ENCODE results near the gene TTC7B.

The TTC7B gene

DNA sequence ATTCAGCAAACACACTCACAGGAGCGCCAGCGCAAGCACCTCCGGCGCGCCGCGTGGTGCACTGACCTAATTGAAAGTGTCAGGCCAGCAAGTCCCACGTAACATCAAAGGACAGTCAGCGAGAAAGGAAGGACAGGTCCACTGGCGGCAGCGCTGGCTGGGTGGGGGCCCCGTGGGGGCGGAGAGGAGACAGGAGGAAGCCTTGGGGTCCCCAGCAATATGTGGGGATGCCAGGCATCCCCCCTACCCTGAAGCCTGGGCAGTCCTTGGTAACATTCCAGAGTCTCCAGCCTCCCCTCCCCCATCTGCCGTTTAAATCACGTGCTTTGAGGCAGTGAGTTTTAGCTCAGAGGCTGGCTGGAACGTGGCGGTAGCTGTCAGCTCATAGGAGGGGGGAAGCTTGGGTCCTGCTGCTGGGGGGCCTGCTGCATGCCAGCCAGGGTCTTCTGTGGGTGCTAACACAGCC lies 260.2 kb downstream of the TTC7B start:
- Histone ChIP-seq H3K27ac (ENCODE audit: low read depth, low read length) (no peak overlapping the region), H3K27me3 (ENCODE audit: control insufficient read depth, insufficient read depth, low read length) (no peaks in the 10 kb centered on the region), H3K9ac (ENCODE audit: low read depth, low read length) (no peak overlapping the region), H3K4me3 (ENCODE audit: low read depth, low read length) (no peak overlapping the region), H3K4me1 (ENCODE audit: control insufficient read depth, insufficient read depth, low read length) (peaks cover 12% of the 10 kb centered on the region), H3K36me3 (ENCODE audit: control insufficient read depth, insufficient read depth, low read length) (no peaks in the 10 kb centered on the region), H3K9me3 (ENCODE audit: control insufficient read depth, insufficient read depth, low read length) (no peaks in the 10 kb centered on the region)

GRCh38 chr14:90555126-90556011 lies 260.9 kb downstream of the TTC7B start:
- Histone ChIP-seq H3K27ac (ENCODE audit: low read depth, low read length) (no peak overlapping the region), H3K4me1 (ENCODE audit: control insufficient read depth, insufficient read depth, low read length) (peaks cover 12% of the 10 kb centered on the region), H3K27me3 (ENCODE audit: control insufficient read depth, insufficient read depth, low read length) (no peaks in the 10 kb centered on the region), H3K4me3 (ENCODE audit: low read depth, low read length) (no peak overlapping the region), H3K9me3 (ENCODE audit: control insufficient read depth, insufficient read depth, low read length) (no peaks in the 10 kb centered on the region), H3K36me3 (ENCODE audit: control insufficient read depth, insufficient read depth, low read length) (no peaks in the 10 kb centered on the region), H3K9ac (ENCODE audit: low read depth, low read length) (no peak overlapping the region)

DNA sequence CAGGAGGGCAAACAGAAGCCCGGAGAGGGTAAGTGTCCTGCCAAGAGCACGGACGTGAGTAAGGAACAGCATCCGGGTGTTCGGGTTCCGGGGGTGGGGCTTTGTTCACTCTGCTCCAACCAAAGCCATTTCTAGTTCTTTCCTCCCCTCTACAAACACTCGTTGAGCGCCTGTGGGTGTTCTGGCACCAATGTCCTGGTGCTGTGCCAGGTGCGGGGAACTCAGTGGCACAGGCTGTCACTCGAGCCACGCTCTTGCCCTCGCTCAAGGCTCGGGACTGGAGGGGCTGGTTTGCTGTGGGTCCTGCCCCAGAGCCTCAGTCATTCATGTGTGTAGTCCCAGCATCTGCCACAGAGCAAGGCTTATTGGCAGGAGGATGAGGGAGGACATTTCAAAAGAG lies 261.9 kb downstream of the TTC7B start:
- no peak overlapping the region for H3K4me3 ChIP-seq (ENCODE audit: low read depth, low read length)
- H3K4me1 ChIP-seq (ENCODE audit: control insufficient read depth, insufficient read depth, low read length), result peaks cover 12% of the 10 kb centered on the region
- no peaks in the 10 kb centered on the region for H3K27me3 ChIP-seq (ENCODE audit: control insufficient read depth, insufficient read depth, low read length)
- H3K9me3 ChIP-seq (ENCODE audit: control insufficient read depth, insufficient read depth, low read length), result no peaks in the 10 kb centered on the region
- no peak overlapping the region for H3K27ac ChIP-seq (ENCODE audit: low read depth, low read length)
- H3K36me3 ChIP-seq (ENCODE audit: control insufficient read depth, insufficient read depth, low read length), result no peaks in the 10 kb centered on the region
- H3K9ac ChIP-seq (ENCODE audit: low read depth, low read length), result no peak overlapping the region

- H3K9me3 ChIP-seq (ENCODE audit: control insufficient read depth, insufficient read depth, low read length), result no peaks in the 10 kb centered on the region
- H3K36me3 ChIP-seq (ENCODE audit: control insufficient read depth, insufficient read depth, low read length), result no peaks in the 10 kb centered on the region
- H3K27ac ChIP-seq (ENCODE audit: low read depth, low read length), result no peak overlapping the region
- H3K9ac ChIP-seq (ENCODE audit: low read depth, low read length), result no peak overlapping the region
- H3K4me3 ChIP-seq (ENCODE audit: low read depth, low read length), result no peak overlapping the region
- H3K27me3 ChIP-seq (ENCODE audit: control insufficient read depth, insufficient read depth, low read length), result no peaks in the 10 kb centered on the region
- H3K4me1 ChIP-seq (ENCODE audit: control insufficient read depth, insufficient read depth, low read length), result peaks cover 12% of the 10 kb centered on the region
These were observed 262.3 kb downstream of the TTC7B start for GRCh38 chr14:90553921-90554336.

GRCh38 chr14:90553298-90553920 lies 262.8 kb downstream of the TTC7B start:
- Histone ChIP-seq H3K4me3 (ENCODE audit: low read depth, low read length) (no peak overlapping the region), H3K9me3 (ENCODE audit: control insufficient read depth, insufficient read depth, low read length) (no peaks in the 10 kb centered on the region), H3K27ac (ENCODE audit: low read depth, low read length) (no peak overlapping the region), H3K27me3 (ENCODE audit: control insufficient read depth, insufficient read depth, low read length) (no peaks in the 10 kb centered on the region), H3K9ac (ENCODE audit: low read depth, low read length) (no peak overlapping the region), H3K36me3 (ENCODE audit: control insufficient read depth, insufficient read depth, low read length) (no peaks in the 10 kb centered on the region), H3K4me1 (ENCODE audit: control insufficient read depth, insufficient read depth, low read length) (peaks cover 12% of the 10 kb centered on the region)

- Histone ChIP-seq H3K4me3 (ENCODE audit: low read depth, low read length) (no peak overlapping the region), H3K4me1 (ENCODE audit: control insufficient read depth, insufficient read depth, low read length) (peaks cover 12% of the 10 kb centered on the region), H3K27ac (ENCODE audit: low read depth, low read length) (no peak overlapping the region), H3K9me3 (ENCODE audit: control insufficient read depth, insufficient read depth, low read length) (no peaks in the 10 kb centered on the region), H3K27me3 (ENCODE audit: control insufficient read depth, insufficient read depth, low read length) (no peaks in the 10 kb centered on the region), H3K9ac (ENCODE audit: low read depth, low read length) (no peak overlapping the region), H3K36me3 (ENCODE audit: control insufficient read depth, insufficient read depth, low read length) (no peaks in the 10 kb centered on the region)
These were observed 263.5 kb downstream of the TTC7B start for GRCh38 chr14:90552465-90553297.

DNA sequence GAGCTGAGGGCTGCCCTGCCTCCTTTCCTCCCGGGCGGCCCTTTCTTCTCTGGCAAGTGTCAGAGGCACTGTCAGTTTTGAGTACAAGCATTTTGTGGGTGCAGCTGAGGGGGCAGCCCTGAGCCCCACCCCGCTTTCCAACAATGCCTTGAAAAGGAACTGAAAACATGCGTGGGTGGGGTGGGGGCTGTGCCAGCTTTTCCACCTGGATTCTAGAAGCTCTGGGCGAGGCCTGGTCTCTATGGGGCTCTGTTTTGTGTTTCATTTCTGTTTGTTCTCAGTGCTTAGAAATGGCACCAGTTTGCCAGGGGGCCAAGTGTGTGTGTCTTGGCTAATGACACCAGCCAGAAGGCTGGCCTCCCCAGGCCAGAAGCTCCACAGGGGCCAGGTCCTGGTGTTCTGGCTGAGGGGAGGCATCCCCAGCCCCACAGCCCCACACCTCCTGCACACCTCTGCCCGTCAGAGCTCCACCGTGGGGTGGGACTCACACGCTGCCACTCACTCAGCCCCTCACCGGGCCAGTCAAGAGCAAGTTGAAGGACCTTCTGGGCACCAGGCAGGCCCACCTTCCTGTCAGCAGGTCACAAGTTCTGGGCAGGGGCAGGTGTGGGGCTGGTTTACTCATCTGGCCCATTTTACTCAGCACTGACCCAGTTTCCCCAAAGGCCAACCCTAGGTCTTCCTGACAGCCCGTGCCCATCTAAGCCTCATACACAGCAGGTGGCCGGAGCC lies 264.3 kb downstream of the TTC7B start:
- Histone ChIP-seq H3K9ac (ENCODE audit: low read depth, low read length) (no peak overlapping the region), H3K9me3 (ENCODE audit: control insufficient read depth, insufficient read depth, low read length) (no peaks in the 10 kb centered on the region), H3K36me3 (ENCODE audit: control insufficient read depth, insufficient read depth, low read length) (no peaks in the 10 kb centered on the region), H3K27ac (ENCODE audit: low read depth, low read length) (no peak overlapping the region), H3K4me3 (ENCODE audit: low read depth, low read length) (no peak overlapping the region), H3K4me1 (ENCODE audit: control insufficient read depth, insufficient read depth, low read length) (peaks cover 12% of the 10 kb centered on the region), H3K27me3 (ENCODE audit: control insufficient read depth, insufficient read depth, low read length) (no peaks in the 10 kb centered on the region)

GRCh38 chr14:90551070-90551704 lies 265.0 kb downstream of the TTC7B start:
- peaks cover 10% of the 10 kb centered on the region for H3K4me1 ChIP-seq (ENCODE audit: control insufficient read depth, insufficient read depth, low read length)
- no peak overlapping the region for H3K4me3 ChIP-seq (ENCODE audit: low read depth, low read length)
- H3K27me3 ChIP-seq (ENCODE audit: control insufficient read depth, insufficient read depth, low read length), result no peaks in the 10 kb centered on the region
- H3K9me3 ChIP-seq (ENCODE audit: control insufficient read depth, insufficient read depth, low read length), result no peaks in the 10 kb centered on the region
- no peaks in the 10 kb centered on the region for H3K36me3 ChIP-seq (ENCODE audit: control insufficient read depth, insufficient read depth, low read length)
- H3K9ac ChIP-seq (ENCODE audit: low read depth, low read length), result no peak overlapping the region
- no peak overlapping the region for H3K27ac ChIP-seq (ENCODE audit: low read depth, low read length)

DNA sequence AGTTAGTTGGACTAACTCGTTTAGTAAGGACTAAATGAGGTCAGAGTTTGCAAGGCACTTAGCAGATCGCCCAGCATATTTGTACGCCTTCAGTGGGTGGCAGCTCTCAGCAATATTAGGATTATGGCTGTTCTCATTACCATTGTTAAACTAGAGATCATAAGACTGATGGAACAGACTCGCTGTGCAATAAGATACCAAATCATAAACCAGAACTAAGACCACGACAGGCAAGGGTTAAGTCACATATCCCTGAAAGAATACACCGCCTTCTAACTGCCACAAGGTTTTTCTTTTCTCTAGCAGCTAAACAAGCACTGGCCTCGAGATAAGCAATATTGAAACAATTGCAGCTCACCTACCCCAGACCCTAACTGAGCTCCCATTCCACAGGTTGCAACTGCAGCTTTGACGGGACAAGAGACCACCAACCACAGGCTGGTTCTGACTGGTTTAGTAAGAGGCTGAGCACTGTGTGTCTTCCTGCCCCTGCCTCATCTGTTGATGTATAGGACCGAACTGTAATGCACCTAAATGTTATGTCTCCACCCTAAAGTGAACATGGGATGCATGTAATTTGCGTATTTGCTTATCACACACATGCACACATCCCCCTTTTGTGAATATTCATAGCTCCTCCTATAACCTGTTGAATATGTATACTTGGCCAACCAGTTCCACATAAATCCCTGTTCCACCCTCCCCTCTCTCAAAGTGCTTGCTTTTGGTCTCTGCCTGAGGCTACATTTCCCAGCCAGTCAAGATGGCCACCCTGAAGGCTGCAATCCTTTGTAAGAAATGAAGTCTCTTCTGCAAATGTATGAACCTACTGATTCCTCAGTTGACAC lies 266.2 kb downstream of the TTC7B start:
- Histone ChIP-seq H3K27me3 (ENCODE audit: control insufficient read depth, insufficient read depth, low read length) (no peaks in the 10 kb centered on the region), H3K4me1 (ENCODE audit: control insufficient read depth, insufficient read depth, low read length) (peaks cover 3% of the 10 kb centered on the region; the same call in 1 of the 2 replicates), H3K36me3 (ENCODE audit: control insufficient read depth, insufficient read depth, low read length) (no peaks in the 10 kb centered on the region), H3K9ac (ENCODE audit: low read depth, low read length) (no peak overlapping the region), H3K9me3 (ENCODE audit: control insufficient read depth, insufficient read depth, low read length) (no peaks in the 10 kb centered on the region), H3K4me3 (ENCODE audit: low read depth, low read length) (no peak overlapping the region), H3K27ac (ENCODE audit: low read depth, low read length) (no peak overlapping the region)

All from HUES48 (cell line).